SU-DHL-6 (cell line): Measurements from ENCODE around the gene SPATA22.

Experiments
- EZH2phosphoT487 ChIP-seq: fragments of 200-600 bp; sonication (generic), shearing (Covaris generic); conservative IDR thresholded peaks from 2 replicates; pipeline ENCODE4 v1.6.1; 2018; ENCODE audit warnings: mild to moderate bottlenecking, antibody characterized with exemption, low read length, moderate library complexity, mixed read lengths
- TF ChIP-seq, protein P1 (sequence below): fragments of 200-600 bp; sonication (generic); IDR thresholded peaks from one replicate; pipeline ENCODE4 v1.5.1; 2017; ENCODE audit warnings: antibody characterized with exemption, mild to moderate bottlenecking, low read length, moderate library complexity; ENCODE audit not compliant: insufficient read depth, poor library complexity, severe bottlenecking

- TF ChIP-seq, protein P1, sequence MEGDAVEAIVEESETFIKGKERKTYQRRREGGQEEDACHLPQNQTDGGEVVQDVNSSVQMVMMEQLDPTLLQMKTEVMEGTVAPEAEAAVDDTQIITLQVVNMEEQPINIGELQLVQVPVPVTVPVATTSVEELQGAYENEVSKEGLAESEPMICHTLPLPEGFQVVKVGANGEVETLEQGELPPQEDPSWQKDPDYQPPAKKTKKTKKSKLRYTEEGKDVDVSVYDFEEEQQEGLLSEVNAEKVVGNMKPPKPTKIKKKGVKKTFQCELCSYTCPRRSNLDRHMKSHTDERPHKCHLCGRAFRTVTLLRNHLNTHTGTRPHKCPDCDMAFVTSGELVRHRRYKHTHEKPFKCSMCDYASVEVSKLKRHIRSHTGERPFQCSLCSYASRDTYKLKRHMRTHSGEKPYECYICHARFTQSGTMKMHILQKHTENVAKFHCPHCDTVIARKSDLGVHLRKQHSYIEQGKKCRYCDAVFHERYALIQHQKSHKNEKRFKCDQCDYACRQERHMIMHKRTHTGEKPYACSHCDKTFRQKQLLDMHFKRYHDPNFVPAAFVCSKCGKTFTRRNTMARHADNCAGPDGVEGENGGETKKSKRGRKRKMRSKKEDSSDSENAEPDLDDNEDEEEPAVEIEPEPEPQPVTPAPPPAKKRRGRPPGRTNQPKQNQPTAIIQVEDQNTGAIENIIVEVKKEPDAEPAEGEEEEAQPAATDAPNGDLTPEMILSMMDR, result no peak
- no peak for TF ChIP-seq EZH2phosphoT487
Measured at GRCh38 chr17:3479988-3480387, 8.4 kb upstream of the SPATA22 start.
